Activated naive CD8-positive, alpha-beta T cell treated with anti-CD3 and anti-CD28 coated beads for 36 hours (primary cell): ENCODE measurements around the gene BIRC7. TPM values are rescaled to one million over a fixed set of nuclear protein-coding genes. Genes with fewer than 3 reads are reported as not detected.

Experiments
- DNase-seq: peaks from one replicate; pipeline ENCODE4 v3.0.0; 2021
- H3K27ac Mint-ChIP-seq: one replicate; pipeline ENCODE4 v1.8.0; 2022; ENCODE audit warnings: mild to moderate bottlenecking, moderate library complexity, mixed read lengths
- H3K27me3 Mint-ChIP-seq: one replicate; pipeline ENCODE4 v1.8.0; 2022; ENCODE audit warnings: mild to moderate bottlenecking, mixed read lengths
- H3K36me3 Mint-ChIP-seq: one replicate; pipeline ENCODE4 v1.8.0; 2021; ENCODE audit warnings: mild to moderate bottlenecking, mixed read lengths
- H3K4me1 Mint-ChIP-seq: one replicate; pipeline ENCODE4 v1.8.0; 2021; ENCODE audit warnings: mixed read lengths
- H3K4me3 Mint-ChIP-seq: one replicate; pipeline ENCODE4 v1.8.0; 2022; ENCODE audit warnings: mild to moderate bottlenecking, moderate library complexity, mixed read lengths
- H3K9me3 Mint-ChIP-seq: one replicate; pipeline ENCODE4 v1.8.0; 2022; ENCODE audit warnings: mixed read lengths
- total RNA-seq, 2 experiments: library from RNA; stranded (reverse); gene quantifications; one replicate each; pipeline ENCODE4 v1.2.3, GENCODE V29; 2021

The BIRC7 gene
- total RNA-seq, 2 experiments from 2014 or later = 0.23 to 0.34 TPM

DNA sequence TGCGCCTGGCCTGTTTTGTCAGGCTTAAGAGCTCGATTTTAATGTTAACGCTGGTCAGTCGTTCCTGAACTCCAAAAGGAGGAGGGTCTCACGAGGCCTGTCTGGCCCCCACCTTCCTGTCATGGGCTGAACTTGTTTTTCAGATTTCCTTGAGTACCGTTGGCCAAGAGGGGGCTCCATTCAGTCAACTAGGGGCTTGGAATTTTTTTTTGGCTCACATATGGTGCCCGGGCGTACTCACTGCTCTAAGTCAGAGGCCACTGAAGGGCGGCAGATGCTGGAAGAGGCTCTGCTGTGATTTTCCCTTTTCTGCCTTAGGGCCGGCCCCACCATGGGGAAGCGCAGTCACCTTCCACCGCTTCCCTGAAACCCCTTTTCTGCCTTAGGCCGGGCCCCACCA is 6.9 kb upstream of the BIRC7 start:
- Mint-ChIP-seq H3K9me3 (no peaks in the 10 kb centered on the region), H3K27me3 (peaks cover 50% of the 10 kb centered on the region), H3K4me1 (no peaks in the 10 kb centered on the region), H3K27ac (no peak overlapping the region), H3K4me3 (no peak overlapping the region), H3K36me3 (no peaks in the 10 kb centered on the region)
- DNase-seq = no peak

DNA sequence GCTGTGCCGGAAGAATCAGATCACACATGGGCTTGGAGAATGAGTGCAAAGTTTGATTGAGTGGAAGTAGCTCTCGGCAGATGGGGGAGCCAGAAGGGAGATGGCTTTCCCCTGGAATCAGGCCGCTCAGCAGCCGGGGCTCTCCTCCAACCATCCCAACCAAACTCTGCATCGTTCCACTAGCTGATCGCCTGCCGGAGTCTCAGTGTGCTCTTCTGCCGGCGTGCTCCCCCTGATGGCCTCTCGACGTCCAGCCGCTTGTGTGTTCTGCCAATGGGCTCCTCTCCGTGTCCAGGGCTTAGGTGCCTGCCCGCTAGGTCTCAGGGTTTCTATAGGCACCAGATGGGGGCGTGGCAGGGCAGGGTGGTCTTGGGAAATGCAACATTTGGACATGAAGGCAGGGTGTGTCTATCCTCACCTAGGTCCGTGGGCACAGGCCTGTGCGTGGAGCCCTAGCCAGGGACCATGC is 4.9 kb upstream of the BIRC7 start:
- peaks cover 61% of the 10 kb centered on the region for H3K27me3 Mint-ChIP-seq
- H3K9me3 Mint-ChIP-seq = no peaks in the 10 kb centered on the region
- no peaks in the 10 kb centered on the region for H3K36me3 Mint-ChIP-seq
- no peak overlapping the region for H3K27ac Mint-ChIP-seq
- H3K4me1 Mint-ChIP-seq = peaks cover 2% of the 10 kb centered on the region
- no peak for DNase-seq
- H3K4me3 Mint-ChIP-seq = no peak overlapping the region

DNA sequence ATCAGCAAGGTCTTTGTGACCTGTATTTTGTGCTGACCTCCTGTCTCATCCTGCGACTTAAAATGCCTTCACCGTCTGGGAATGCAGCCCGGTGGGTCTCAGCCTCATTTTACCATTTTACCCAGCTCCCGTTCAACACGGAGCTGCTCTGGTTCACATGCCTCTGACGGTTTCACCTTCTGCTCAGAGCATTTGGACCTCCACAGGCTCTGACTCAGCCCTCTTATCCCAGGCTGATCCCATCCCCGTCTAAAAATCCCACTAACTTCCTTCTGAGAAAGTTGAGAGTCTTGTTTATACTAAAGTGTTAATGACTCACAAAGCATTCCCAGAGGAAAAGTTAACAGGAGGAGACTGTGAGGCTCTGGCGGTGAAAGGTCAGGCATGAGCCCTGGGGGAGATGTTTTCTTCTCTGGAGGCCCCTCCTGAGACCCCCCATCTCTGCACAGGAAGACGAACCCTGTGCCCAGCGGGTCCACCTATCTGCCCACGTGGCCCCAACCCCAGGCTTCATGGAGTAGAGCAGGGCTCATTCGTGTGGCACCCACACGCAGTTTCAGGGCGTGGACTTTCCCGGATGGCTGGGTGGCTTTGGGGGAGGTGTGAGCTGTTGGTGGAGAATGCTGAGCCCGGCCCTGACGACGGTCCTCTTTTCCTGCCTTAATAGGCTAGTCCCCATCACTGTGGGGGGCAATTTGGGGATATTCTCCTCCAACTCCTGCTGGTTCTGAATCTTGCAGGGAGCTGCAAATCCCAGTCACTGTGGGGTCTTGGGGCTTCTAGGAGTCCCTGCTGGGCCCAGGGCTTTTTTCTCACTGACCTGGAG is 3.3 kb upstream of the BIRC7 start:
- Mint-ChIP-seq H3K27me3 (peaks cover 61% of the 10 kb centered on the region), H3K27ac (no peak overlapping the region), H3K36me3 (no peaks in the 10 kb centered on the region), H3K4me1 (peaks cover 2% of the 10 kb centered on the region), H3K9me3 (no peaks in the 10 kb centered on the region), H3K4me3 (no peak overlapping the region)
- no peak for DNase-seq

DNA sequence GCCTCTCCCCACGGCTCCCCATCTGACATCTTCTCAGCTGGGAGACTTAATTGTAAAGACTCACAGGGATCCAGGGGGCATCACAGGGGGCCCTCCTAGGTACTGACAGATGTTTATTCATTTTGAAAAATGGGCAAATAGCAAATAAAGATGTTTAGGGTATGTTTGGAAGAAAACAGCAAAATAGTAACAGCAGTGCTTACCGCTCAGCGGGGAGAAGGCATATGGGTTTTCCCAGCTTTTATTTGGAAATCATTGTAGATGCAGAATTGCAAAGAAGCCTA is 2.7 kb upstream of the BIRC7 start:
- DNase-seq = no peak
- Mint-ChIP-seq H3K4me1 (peaks cover 2% of the 10 kb centered on the region), H3K27me3 (peaks cover 61% of the 10 kb centered on the region), H3K9me3 (no peaks in the 10 kb centered on the region), H3K36me3 (no peaks in the 10 kb centered on the region), H3K27ac (no peak overlapping the region), H3K4me3 (no peak overlapping the region)

DNA sequence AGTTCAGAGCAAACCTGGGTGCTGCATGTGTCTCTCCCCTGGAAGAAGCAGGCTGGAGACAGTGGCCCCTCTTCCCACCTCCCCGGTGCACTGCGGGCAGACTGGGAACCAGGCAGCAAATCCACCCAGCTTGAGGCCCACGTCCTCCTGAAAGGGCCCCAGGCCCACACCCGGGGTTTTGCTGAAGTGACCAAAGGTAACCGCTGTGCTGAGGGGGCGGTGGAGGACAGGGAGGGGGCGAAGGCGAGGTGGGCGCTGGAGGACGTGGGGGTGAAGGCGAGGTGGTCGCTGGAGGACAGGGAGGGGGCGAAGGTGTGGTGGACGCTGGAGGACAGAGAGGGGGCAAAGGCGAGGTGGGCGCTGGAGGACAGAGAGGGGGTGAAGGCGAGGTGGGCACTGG is 1.8 kb upstream of the BIRC7 start:
- Mint-ChIP-seq H3K4me1 (peaks cover 2% of the 10 kb centered on the region), H3K9me3 (no peaks in the 10 kb centered on the region), H3K4me3 (no peak overlapping the region), H3K36me3 (no peaks in the 10 kb centered on the region), H3K27me3 (peaks cover 54% of the 10 kb centered on the region), H3K27ac (no peak overlapping the region)
- no peak for DNase-seq

DNA sequence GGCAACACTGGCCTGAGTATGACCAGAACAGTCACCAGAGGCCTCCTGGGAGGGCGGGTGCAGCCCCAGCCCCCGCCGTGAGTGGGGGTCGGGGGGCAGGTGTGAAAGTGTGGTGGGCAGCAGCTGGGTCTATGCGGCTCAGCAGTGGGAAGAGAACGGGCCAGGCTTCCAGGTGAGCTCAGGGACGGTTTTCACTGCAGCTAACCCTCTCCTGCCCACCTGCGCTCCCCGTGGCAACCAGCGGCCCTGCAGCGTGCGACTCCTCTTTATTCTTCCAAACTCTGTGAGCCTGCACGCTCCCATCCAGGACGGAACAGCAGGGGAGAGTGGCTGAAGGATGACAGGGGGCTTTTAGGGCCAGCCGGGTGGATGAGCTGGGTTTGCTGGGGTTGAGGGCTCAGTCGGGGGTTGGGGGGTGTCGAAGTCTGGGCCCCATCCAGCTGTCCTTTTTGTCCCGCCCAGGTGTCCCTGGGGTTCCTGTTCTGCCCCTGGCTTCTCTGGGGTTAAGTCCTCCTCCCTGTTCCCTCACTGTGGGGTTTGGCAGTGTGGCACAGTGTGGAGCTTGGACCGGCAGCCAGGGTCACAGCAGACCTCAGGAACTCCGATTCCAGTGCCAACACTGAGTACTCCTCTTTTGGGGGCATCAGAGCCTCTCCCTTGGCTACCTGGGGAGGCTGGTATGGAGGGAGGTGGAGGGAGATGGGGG is 859 bp upstream of the BIRC7 start:
- no peak overlapping the region for H3K4me3 Mint-ChIP-seq
- H3K36me3 Mint-ChIP-seq = no peaks in the 10 kb centered on the region
- peak; percentile 37 for DNase-seq
- H3K27ac Mint-ChIP-seq = no peak overlapping the region
- no peaks in the 10 kb centered on the region for H3K9me3 Mint-ChIP-seq
- peaks cover 45% of the 10 kb centered on the region for H3K27me3 Mint-ChIP-seq
- H3K4me1 Mint-ChIP-seq = peaks cover 2% of the 10 kb centered on the region

DNA sequence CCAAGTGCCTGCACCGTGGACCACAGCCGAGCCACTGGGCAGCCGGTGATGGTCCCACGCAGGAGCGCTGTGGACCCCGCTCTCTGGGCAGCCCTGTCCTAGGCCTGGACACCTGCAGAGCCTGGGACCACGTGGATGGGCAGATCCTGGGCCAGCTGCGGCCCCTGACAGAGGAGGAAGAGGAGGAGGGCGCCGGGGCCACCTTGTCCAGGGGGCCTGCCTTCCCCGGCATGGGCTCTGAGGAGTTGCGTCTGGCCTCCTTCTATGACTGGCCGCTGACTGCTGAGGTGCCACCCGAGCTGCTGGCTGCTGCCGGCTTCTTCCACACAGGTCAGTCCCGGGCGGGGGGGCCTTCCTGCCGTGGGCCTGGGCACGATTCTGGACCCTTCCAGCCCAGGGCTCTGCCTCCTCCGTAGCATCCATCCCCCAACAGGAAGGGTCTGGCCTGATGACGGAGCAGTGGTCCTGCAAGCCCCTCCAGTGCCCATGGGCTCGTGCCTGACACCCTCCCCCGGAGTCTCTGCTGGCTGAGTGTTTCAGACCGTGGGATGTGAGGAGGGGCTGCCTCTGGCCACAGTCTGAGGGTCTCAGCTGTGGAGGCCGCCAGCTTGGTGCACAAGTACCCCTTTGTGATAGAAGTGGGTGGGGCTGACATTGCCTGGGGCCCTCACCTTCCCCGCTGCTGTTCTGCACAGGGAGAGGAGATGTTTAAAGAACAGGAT is 572 bp downstream of the BIRC7 start:
- H3K4me1 Mint-ChIP-seq = peaks cover 2% of the 10 kb centered on the region
- no peak for DNase-seq
- H3K27me3 Mint-ChIP-seq = peaks cover 31% of the 10 kb centered on the region
- no peaks in the 10 kb centered on the region for H3K36me3 Mint-ChIP-seq
- H3K27ac Mint-ChIP-seq = no peak overlapping the region
- no peak overlapping the region for H3K4me3 Mint-ChIP-seq
- H3K9me3 Mint-ChIP-seq = no peaks in the 10 kb centered on the region

DNA sequence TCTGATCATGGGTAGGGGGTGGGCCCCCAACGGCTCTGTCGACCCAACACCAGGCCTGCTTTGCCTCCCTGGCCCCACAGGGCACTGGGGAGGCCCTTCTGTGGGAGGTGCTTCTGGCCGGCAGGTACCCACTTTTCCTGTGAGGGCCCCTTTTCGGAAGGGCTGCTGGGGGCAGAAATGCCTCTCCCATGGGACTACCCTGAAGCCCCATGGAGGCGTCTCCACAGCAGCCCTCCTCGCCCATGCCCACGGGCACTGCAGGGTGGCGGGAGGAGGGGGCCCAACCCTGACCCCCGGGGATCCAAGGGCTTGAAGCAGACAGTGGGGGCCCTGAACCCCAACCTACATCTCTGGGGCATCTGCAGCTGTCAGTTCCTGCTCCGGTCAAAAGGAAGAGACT is 2.3 kb downstream of the BIRC7 start:
- H3K36me3 Mint-ChIP-seq = no peaks in the 10 kb centered on the region
- peaks cover 16% of the 10 kb centered on the region for H3K27me3 Mint-ChIP-seq
- no peaks in the 10 kb centered on the region for H3K9me3 Mint-ChIP-seq
- H3K4me1 Mint-ChIP-seq = peaks cover 2% of the 10 kb centered on the region
- H3K27ac Mint-ChIP-seq = no peak overlapping the region
- H3K4me3 Mint-ChIP-seq = no peak overlapping the region
- no peak for DNase-seq

DNA sequence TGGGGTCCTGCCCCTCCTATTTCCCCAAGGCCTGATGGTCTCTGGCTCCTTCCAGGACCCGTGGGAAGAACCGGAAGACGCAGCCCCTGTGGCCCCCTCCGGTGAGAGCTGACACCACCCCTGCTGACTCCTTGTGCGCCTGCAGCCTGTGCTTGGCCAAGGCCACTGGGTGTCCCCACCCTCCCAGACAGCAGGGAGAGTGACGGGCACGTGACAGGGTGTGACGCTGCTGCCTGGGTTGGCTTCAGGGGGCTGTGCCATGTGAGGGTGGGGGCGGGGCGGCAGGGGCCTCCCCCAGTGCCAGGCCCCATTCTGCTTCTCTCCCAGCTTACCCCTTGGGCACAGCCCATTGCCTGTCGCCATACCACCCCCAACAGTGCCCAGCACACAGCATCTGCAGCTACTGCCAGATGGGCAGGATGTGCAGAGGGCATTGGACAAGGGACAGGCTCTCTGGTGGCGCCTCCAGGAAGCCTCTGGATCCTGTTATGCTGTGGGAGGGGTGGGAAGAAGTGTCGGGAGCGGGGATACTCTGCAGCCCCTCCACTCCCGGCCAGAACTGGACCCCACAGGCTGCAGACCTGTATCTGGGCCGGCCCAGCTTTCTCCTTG is 2.9 kb downstream of the BIRC7 start:
- H3K36me3 Mint-ChIP-seq = no peaks in the 10 kb centered on the region
- DNase-seq = no peak
- H3K4me1 Mint-ChIP-seq = peaks cover 2% of the 10 kb centered on the region
- no peaks in the 10 kb centered on the region for H3K9me3 Mint-ChIP-seq
- H3K4me3 Mint-ChIP-seq = no peak overlapping the region
- no peak overlapping the region for H3K27ac Mint-ChIP-seq
- H3K27me3 Mint-ChIP-seq = peaks cover 13% of the 10 kb centered on the region

DNA sequence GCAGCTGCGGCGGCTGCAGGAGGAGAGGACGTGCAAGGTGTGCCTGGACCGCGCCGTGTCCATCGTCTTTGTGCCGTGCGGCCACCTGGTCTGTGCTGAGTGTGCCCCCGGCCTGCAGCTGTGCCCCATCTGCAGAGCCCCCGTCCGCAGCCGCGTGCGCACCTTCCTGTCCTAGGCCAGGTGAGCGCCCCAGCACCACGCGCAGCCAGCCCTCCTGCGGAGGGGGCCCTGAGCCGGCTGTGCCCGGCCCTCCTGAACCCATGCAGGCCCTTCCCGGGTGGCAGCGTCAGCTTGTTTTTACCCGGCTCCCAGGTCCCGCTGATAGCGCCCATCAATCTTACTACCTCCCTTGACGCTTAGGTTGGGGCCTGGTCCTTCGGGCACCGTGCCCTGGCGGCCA is 3.7 kb downstream of the BIRC7 start:
- H3K27ac Mint-ChIP-seq = no peak overlapping the region
- H3K9me3 Mint-ChIP-seq = no peaks in the 10 kb centered on the region
- peaks cover 2% of the 10 kb centered on the region for H3K4me1 Mint-ChIP-seq
- H3K27me3 Mint-ChIP-seq = peaks cover 6% of the 10 kb centered on the region
- no peak overlapping the region for H3K4me3 Mint-ChIP-seq
- DNase-seq = no peak
- H3K36me3 Mint-ChIP-seq = no peaks in the 10 kb centered on the region

DNA sequence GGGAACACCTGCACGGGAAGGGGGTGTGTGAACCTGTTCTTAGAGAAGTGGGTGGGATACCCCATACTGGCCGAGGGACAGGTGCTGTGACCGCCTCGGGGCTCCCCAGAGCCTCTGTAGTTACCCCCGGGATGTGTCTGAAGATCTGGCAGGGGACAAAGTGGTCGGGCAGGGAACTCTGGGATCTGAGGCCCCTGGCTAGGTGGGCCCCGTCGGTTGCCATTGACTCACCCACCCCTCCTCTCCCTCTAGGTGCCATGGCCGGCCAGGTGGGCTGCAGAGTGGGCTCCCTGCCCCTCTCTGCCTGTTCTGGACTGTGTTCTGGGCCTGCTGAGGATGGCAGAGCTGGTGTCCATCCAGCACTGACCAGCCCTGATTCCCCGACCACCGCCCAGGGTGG is 4.3 kb downstream of the BIRC7 start:
- H3K36me3 Mint-ChIP-seq = no peaks in the 10 kb centered on the region
- no peak for DNase-seq
- H3K27me3 Mint-ChIP-seq = peaks cover 1% of the 10 kb centered on the region
- no peak overlapping the region for H3K4me3 Mint-ChIP-seq
- no peaks in the 10 kb centered on the region for H3K9me3 Mint-ChIP-seq
- H3K4me1 Mint-ChIP-seq = no peaks in the 10 kb centered on the region
- no peak overlapping the region for H3K27ac Mint-ChIP-seq

DNA sequence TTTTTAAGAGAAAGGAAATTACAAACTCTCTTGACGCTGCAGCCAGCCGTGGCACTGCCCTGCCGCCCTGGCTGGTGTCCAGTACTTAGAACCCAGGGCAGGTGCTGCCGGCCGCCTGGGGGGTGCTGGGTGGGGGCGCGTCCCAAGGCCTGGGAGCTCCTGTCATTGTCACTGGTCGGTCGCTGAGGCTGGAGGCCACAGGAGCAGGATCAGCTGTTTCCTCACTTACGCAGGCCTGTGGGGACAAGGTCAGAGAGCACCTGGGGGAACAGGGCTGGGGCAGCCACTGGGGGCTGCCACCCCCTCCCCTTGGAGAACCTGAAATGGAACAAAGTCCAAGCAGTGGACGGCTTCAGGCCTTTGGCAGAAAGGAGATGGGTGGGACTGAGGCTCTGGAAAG is 5.6 kb downstream of the BIRC7 start:
- Mint-ChIP-seq H3K36me3 (no peaks in the 10 kb centered on the region), H3K4me3 (no peak overlapping the region), H3K27me3 (peaks cover 8% of the 10 kb centered on the region), H3K9me3 (no peaks in the 10 kb centered on the region), H3K27ac (no peak overlapping the region), H3K4me1 (no peaks in the 10 kb centered on the region)
- DNase-seq = no peak

DNA sequence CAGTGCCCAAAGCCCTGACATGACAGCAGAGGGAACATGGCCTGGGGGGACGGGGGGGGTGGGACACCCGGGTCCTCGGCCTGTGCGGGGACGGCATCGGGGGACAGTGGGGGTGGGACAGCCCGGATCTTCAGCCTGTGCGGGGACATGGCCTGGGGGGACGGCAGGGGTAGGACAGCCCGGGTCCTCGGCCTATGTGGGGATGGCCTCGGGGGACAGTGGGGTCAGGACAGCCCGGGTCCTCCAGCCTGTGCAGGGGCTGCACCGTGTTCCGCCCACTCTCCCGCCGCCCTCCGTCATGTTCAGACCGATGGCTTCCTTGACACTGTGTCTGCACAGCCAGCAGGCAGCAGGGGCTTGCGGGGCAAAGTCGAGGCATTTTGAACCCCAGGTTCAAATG is 7.0 kb downstream of the BIRC7 start:
- Mint-ChIP-seq H3K36me3 (no peaks in the 10 kb centered on the region), H3K4me3 (no peak overlapping the region), H3K9me3 (no peaks in the 10 kb centered on the region), H3K4me1 (no peaks in the 10 kb centered on the region), H3K27me3 (peaks cover 20% of the 10 kb centered on the region), H3K27ac (no peak overlapping the region)
- DNase-seq = no peak

DNA sequence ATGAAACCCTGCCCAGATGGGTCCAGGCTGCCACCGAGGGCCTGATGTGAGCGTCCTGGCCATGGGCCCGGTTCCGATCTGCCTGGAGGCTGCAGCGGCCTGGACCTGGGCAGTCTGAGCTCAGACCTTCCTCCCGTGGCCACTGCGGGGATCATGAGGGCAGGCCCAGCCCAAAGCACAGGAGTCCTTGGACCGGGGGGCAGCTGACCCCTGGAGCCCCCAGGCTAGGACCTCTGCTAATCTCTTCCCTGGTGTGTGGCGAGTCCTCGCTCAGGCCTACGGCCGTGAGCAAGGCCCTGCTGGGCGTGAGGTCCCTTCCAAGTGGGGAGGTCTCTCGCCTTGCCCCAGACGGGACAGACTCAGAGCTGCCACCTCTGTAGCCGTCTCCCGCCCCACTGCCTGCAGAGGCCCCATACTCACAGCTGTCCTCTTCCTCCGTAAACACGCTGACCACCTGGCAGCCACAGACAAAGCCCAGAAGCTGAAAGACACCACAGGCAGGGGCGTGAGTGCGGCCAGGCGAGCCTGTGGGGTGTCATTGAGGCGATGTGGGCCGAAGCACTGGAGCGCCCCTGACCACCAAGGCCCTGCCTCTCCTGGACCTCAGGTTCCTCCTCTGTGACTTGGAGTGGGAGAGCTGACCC is 8.0 kb downstream of the BIRC7 start:
- Mint-ChIP-seq H3K27ac (no peak overlapping the region), H3K9me3 (no peaks in the 10 kb centered on the region), H3K36me3 (no peaks in the 10 kb centered on the region), H3K4me1 (no peaks in the 10 kb centered on the region), H3K4me3 (no peak overlapping the region), H3K27me3 (peaks cover 26% of the 10 kb centered on the region)
- no peak for DNase-seq

DNA sequence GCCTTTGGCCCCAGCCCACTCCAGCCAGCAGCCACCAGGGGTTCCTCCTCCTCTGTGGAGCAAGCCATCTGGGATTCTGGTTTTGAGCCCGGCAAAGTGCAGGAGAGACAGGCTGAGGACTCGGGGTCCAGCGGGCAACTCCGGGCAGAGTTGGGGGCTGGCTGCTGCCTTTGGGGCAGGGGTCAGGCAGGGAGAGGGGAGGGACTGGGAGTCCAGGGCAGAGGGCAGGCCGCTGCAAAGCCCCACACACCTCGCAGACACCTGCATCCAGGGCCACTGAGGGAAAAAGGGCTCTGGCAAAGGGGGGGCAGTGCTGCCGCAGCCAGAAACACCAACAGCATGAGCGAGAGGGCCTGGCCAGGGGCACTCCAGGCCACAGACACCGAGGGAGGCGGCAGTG is 8.8 kb downstream of the BIRC7 start:
- Mint-ChIP-seq H3K9me3 (no peaks in the 10 kb centered on the region), H3K4me1 (no peaks in the 10 kb centered on the region), H3K36me3 (no peaks in the 10 kb centered on the region), H3K27me3 (peaks cover 32% of the 10 kb centered on the region), H3K4me3 (no peak overlapping the region), H3K27ac (no peak overlapping the region)
- DNase-seq = no peak
